HUES6 (cell line): ENCODE measurements around the gene NKRF.

ENCODE experiments used
- H3K27ac ChIP-seq: 2 replicates; pipeline ENCODE4 v1.7.0; 2013; ENCODE audit warnings: low read depth, mild to moderate bottlenecking, low read length, inconsistent platforms
- H3K27me3 ChIP-seq: 2 replicates; pipeline ENCODE4 v1.6.1; 2013; ENCODE audit warnings: low read length; ENCODE audit not compliant: control insufficient read depth, insufficient read depth
- H3K36me3 ChIP-seq: 2 replicates; pipeline ENCODE4 v1.6.1; 2013; ENCODE audit warnings: low read length; ENCODE audit not compliant: control insufficient read depth, insufficient read depth
- H3K4me1 ChIP-seq: 2 replicates; pipeline ENCODE4 v1.6.1; 2013; ENCODE audit warnings: low read length; ENCODE audit not compliant: control insufficient read depth, insufficient read depth
- H3K4me3 ChIP-seq: 2 replicates; pipeline ENCODE4 v1.5.1; 2013; ENCODE audit warnings: low read depth, low read length
- H3K9ac ChIP-seq: one replicate; pipeline ENCODE4 v1.6.1; 2013; ENCODE audit warnings: mild to moderate bottlenecking, low read length
- H3K9me3 ChIP-seq: 2 replicates; pipeline ENCODE4 v1.6.1; 2013; ENCODE audit warnings: low read depth, low read length; ENCODE audit not compliant: control insufficient read depth, insufficient read depth

Gene NKRF

GRCh38 chrX:119573840-119574393 lies 32.3 kb downstream of the NKRF start:
- Histone ChIP-seq H3K9ac (peak overlapping the region; percentile 59), H3K9me3 (peaks cover 5% of the 10 kb centered on the region; the same call in 1 of the 2 replicates)

GRCh38 chrX:119573222-119573621 lies 33.0 kb downstream of the NKRF start:
- no peak overlapping the region for H3K9ac ChIP-seq
- H3K27ac ChIP-seq: no peak overlapping the region
- H3K4me3 ChIP-seq: peak overlapping the region; percentile 88

More at GRCh38 chrX:119573840-119574393, 32.3 kb downstream of the NKRF start:
- Histone ChIP-seq H3K27me3 (no peaks in the 10 kb centered on the region), H3K4me1 (peaks cover 5% of the 10 kb centered on the region; the same call in 1 of the 2 replicates), H3K36me3 (peaks cover 11% of the 10 kb centered on the region), H3K27ac (no peak overlapping the region; the same call in 1 of the 2 replicates), H3K4me3 (peak overlapping the region; percentile 88)

GRCh38 chrX:119570351-119570835 lies 35.8 kb downstream of the NKRF start:
- Histone ChIP-seq H3K9ac (no peak overlapping the region), H3K27me3 (no peaks in the 10 kb centered on the region)

More at GRCh38 chrX:119573222-119573621, 33.0 kb downstream of the NKRF start:
- peaks cover 11% of the 10 kb centered on the region for H3K36me3 ChIP-seq
- H3K4me1 ChIP-seq: peaks cover 5% of the 10 kb centered on the region; the same call in 1 of the 2 replicates
- no peaks in the 10 kb centered on the region for H3K27me3 ChIP-seq
- H3K9me3 ChIP-seq: peaks cover 7% of the 10 kb centered on the region; the same call in 1 of the 2 replicates

GRCh38 chrX:119565107-119565663 lies 41.0 kb downstream of the NKRF start, which contains the start of gene STEEP1:
Gene STEEP1, minus strand, starts transcription at chrX:119565409. Its CDS starts 54 bp downstream, at chrX:119565355.
- Histone ChIP-seq H3K9me3 (peaks cover 5% of the 10 kb centered on the region; the same call in 1 of the 2 replicates), H3K36me3 (peaks cover under 1% of the 10 kb centered on the region; the same call in 1 of the 2 replicates), H3K9ac (peak within 1 kb of the TSS; percentile 91), H3K27ac (peak within 1 kb of the TSS; percentile 29; the same call in 1 of the 2 replicates), H3K4me3 (peak within 1 kb of the TSS; percentile 95), H3K27me3 (no peaks in the 10 kb centered on the region), H3K4me1 (no peaks in the 10 kb centered on the region)

More at GRCh38 chrX:119570351-119570835, 35.8 kb downstream of the NKRF start:
- H3K4me3 ChIP-seq: no peak overlapping the region
- no peaks in the 10 kb centered on the region for H3K36me3 ChIP-seq
- peaks cover 5% of the 10 kb centered on the region; the same call in 1 of the 2 replicates for H3K4me1 ChIP-seq
- H3K9me3 ChIP-seq: peaks cover 7% of the 10 kb centered on the region; the same call in 1 of the 2 replicates
- H3K27ac ChIP-seq: no peak overlapping the region

DNA sequence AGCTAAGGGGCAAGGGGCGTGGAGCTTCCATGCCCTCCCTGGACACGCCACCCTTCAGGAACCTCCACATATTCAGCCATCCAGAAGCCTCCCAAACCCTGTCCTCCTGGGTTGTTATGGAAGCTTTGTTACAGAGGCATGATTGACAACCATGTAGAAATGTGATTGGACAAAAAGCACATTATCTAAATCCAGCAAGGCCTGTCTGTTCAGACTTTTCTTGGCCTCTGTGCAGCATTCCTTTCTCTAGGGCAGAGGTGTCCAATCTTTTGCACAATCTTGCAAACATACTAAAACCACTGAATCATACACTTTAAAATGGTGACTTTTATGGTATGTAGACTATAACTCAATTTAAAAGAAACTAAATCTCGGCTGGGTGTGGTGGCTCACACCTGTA lies 53.7 kb downstream of the NKRF start:
- Histone ChIP-seq H3K36me3 (peaks cover 11% of the 10 kb centered on the region), H3K9me3 (peaks cover 7% of the 10 kb centered on the region; the same call in 1 of the 2 replicates), H3K9ac (no peak overlapping the region)

DNA sequence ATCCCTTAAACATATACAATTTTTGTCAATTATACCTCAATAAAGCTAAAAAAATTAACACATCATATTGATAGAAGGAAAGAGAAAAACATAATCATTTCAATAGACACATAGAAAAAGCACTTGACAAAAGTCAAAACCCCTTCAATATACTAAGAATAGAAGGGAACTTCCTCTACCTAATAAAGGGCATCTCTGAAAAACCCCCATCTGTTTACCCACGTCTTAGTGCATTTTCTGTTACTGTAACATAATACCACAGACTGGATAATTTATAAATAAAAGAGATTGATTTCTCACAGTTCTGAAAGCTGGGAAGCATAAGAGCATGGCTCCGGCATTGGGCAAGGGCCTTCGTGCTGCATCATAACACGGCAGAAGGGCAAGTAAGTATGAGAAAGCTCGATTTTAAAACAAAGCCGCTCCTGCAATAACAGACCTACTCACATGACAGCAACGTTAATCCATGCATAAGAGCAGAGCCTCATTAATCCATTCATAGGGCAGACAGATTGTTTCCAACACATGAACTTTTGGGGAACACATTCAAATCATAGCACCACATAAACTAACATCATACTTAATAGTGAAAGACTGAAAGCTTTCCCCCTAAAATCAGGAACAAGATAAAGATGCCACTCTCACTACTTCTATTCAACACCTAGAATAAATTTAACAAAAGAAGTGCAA lies 56.8 kb downstream of the NKRF start:
- Histone ChIP-seq H3K27ac (no peak overlapping the region), H3K4me1 (no peaks in the 10 kb centered on the region)

More for the DNA sequence above, 53.7 kb downstream of the NKRF start:
- no peaks in the 10 kb centered on the region for H3K27me3 ChIP-seq
- no peaks in the 10 kb centered on the region for H3K4me1 ChIP-seq
- no peak overlapping the region for H3K4me3 ChIP-seq
- H3K27ac ChIP-seq: no peak overlapping the region

DNA sequence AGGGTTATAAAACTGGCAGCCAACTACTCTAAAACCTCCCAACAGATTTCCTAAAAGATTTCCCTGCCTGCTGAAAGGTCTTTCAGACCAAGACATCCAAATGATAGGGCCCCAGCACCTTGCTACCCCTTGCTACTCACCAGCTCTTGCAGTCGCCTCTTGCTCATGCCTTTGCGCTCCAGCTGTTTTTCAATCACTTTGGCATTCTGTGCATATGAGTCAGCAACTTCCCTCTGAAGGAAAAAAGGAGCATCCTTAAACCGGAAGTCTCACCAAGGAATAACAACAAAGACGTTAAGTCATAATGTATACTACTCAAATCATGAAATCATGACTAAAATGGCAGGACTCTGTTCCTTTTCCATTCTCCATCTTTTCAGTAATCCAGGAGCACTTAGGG lies 65.0 kb downstream of the NKRF start:
- Histone ChIP-seq H3K9me3 (no peaks in the 10 kb centered on the region), H3K4me3 (no peak overlapping the region), H3K9ac (no peak overlapping the region), H3K27ac (peak overlapping the region; percentile 59; the same call in 1 of the 2 replicates), H3K4me1 (peaks cover 9% of the 10 kb centered on the region; the same call in 1 of the 2 replicates), H3K36me3 (peaks cover 8% of the 10 kb centered on the region), H3K27me3 (no peaks in the 10 kb centered on the region)

More for the DNA sequence above, 56.8 kb downstream of the NKRF start:
- H3K9me3 ChIP-seq: peaks cover 4% of the 10 kb centered on the region; the same call in 1 of the 2 replicates
- 0 out of 2 replicates have a peak, but pooled peaks cover under 1% of the 10 kb centered on the region for H3K36me3 ChIP-seq
- no peaks in the 10 kb centered on the region for H3K27me3 ChIP-seq
- H3K4me3 ChIP-seq: no peak overlapping the region
- H3K9ac ChIP-seq: no peak overlapping the region

- no peak overlapping the region for H3K4me3 ChIP-seq
- H3K9ac ChIP-seq: no peak overlapping the region
- H3K9me3 ChIP-seq: no peaks in the 10 kb centered on the region
- peaks cover 8% of the 10 kb centered on the region for H3K36me3 ChIP-seq
- H3K27me3 ChIP-seq: no peaks in the 10 kb centered on the region
- H3K27ac ChIP-seq: no peak overlapping the region
- H3K4me1 ChIP-seq: peaks cover 9% of the 10 kb centered on the region; the same call in 1 of the 2 replicates
Measured at GRCh38 chrX:119539872-119540271, 66.4 kb downstream of the NKRF start.
